ENCODE data around the gene OR1N2.
"Not testable (repeated sequence)": the region's sequence is repeated elsewhere in the genome, so short reads cannot be mapped to it uniquely, and the experiment has no call there.

The OR1N2 gene

GRCh38 chr9:122572456-122572855 is 19.5 kb downstream of the OR1N2 start:
- Histone ChIP-seq H3K36me3 (ENCODE audit: control insufficient read depth, low read length) (no peaks in the 10 kb centered on the region), H3K9me3 (ENCODE audit: control insufficient read depth, insufficient read depth, low read length) (no peaks in the 10 kb centered on the region), H3K27me3 (ENCODE audit: control insufficient read depth, low read length) (no peaks in the 10 kb centered on the region), H3K4me2 (ENCODE audit: low read length) (no peak overlapping the region), H4K20me1 (ENCODE audit: control insufficient read depth, insufficient read depth, low read depth, low read length) (no peaks in the 10 kb centered on the region), H3K9me2 (replicated peaks; ENCODE audit: control insufficient read depth, low read length) (no peaks in the 10 kb centered on the region), H3K4me1 (ENCODE audit: control insufficient read depth, low read length) (no peaks in the 10 kb centered on the region), H3K4me3 (ENCODE audit: low read length) (no peak overlapping the region), H3K79me2 (ENCODE audit: control insufficient read depth, low read length) (no peaks in the 10 kb centered on the region), H3F3A (ENCODE audit: control insufficient read depth, insufficient read depth) (no peaks in the 10 kb centered on the region), H3K27ac (ENCODE audit: low read depth, low read length) (no peak overlapping the region)
- TF ChIP-seq EZH2phosphoT487 (IDR thresholded peaks at IDR 0.05; ENCODE audit: borderline replicate concordance, low read length) (no peak), CTCF (IDR thresholded peaks at IDR 0.05; ENCODE audit: low read depth, low read length, poor library complexity, severe bottlenecking) (no peak)

GRCh38 chr9:122579874-122580273 is 27.0 kb downstream of the OR1N2 start:
- Histone ChIP-seq H3K9me2 (replicated peaks; ENCODE audit: control insufficient read depth, low read length) (no peaks in the 10 kb centered on the region), H3K4me3 (ENCODE audit: low read length) (no peak overlapping the region), H3K36me3 (ENCODE audit: control insufficient read depth, low read length) (no peaks in the 10 kb centered on the region), H3K27me3 (ENCODE audit: control insufficient read depth, low read length) (no peaks in the 10 kb centered on the region), H3K27ac (ENCODE audit: low read depth, low read length) (no peak overlapping the region), H3K4me1 (ENCODE audit: control insufficient read depth, low read length) (no peaks in the 10 kb centered on the region), H3K4me2 (ENCODE audit: low read length) (no peak overlapping the region), H4K20me1 (ENCODE audit: control insufficient read depth, insufficient read depth, low read depth, low read length) (no peaks in the 10 kb centered on the region), H3K9me3 (ENCODE audit: control insufficient read depth, insufficient read depth, low read length) (no peaks in the 10 kb centered on the region), H3F3A (ENCODE audit: control insufficient read depth, insufficient read depth) (no peaks in the 10 kb centered on the region), H3K79me2 (ENCODE audit: control insufficient read depth, low read length) (no peaks in the 10 kb centered on the region)
- TF ChIP-seq CTCF (IDR thresholded peaks at IDR 0.05; ENCODE audit: low read depth, low read length, poor library complexity, severe bottlenecking), result no peak
- TF ChIP-seq EZH2phosphoT487 (IDR thresholded peaks at IDR 0.05; ENCODE audit: borderline replicate concordance, low read length), result no peak

DNA sequence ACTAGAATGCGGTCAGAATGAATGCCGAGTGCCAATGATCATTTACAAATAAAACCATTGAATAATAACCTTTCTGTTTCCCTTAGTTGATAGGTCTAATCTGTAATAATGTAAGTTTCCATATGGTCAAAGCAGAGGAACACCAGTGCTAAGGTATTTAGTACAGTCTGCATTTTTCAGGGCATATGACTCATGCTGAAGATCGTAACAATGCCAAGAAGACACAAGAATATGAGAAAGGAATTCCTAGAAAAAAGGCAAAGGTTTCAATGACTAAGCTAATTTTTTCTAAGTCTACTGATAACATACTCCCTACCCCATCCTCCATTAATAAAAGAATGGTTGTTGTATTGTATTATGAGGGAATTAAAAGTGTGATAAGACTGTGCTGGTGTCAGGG is 27.4 kb downstream of the OR1N2 start:
- no peaks in the 10 kb centered on the region for H3K9me2 ChIP-seq (replicated peaks; ENCODE audit: control insufficient read depth, low read length)
- no peak for TF ChIP-seq CTCF (IDR thresholded peaks at IDR 0.05; ENCODE audit: low read depth, low read length, poor library complexity, severe bottlenecking)
- H3K4me1 ChIP-seq (ENCODE audit: control insufficient read depth, low read length), result no peaks in the 10 kb centered on the region
- no peak overlapping the region for H3K27ac ChIP-seq (ENCODE audit: low read depth, low read length)
- no peaks in the 10 kb centered on the region for H3K79me2 ChIP-seq (ENCODE audit: control insufficient read depth, low read length)
- H3F3A ChIP-seq (ENCODE audit: control insufficient read depth, insufficient read depth), result no peaks in the 10 kb centered on the region
- H3K27me3 ChIP-seq (ENCODE audit: control insufficient read depth, low read length), result no peaks in the 10 kb centered on the region
- H3K4me3 ChIP-seq (ENCODE audit: low read length), result no peak overlapping the region
- no peaks in the 10 kb centered on the region for H4K20me1 ChIP-seq (ENCODE audit: control insufficient read depth, insufficient read depth, low read depth, low read length)
- no peaks in the 10 kb centered on the region for H3K36me3 ChIP-seq (ENCODE audit: control insufficient read depth, low read length)
- H3K4me2 ChIP-seq (ENCODE audit: low read length), result no peak overlapping the region
- no peaks in the 10 kb centered on the region for H3K9me3 ChIP-seq (ENCODE audit: control insufficient read depth, insufficient read depth, low read length)

DNA sequence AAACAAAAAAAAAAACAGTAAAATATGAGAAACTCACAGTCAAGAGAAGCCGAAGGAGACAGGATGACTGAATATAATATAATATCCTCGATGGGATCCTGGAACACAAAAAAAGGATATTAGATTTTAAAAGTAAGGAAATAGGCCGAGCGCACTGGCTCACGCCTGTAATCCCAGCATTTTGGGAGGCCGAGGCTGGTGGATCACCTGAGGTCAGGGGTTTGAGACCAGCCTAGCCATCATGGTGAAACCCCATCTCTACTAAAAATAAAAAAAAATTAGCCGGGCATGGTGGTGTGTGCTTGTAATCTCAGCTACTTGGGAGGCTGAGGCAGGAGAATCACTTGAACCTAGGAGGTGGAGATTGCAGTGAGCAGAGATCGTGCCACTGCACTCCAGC is 30.4 kb downstream of the OR1N2 start, which contains the start of gene OR1L8:
Gene OR1L8, minus strand, starts transcription at position 101 of the 400 bp plus-strand sequence. CDS start 14,907 bp downstream, outside the sequence.
- not testable (repeated sequence) for H3K79me2 ChIP-seq (ENCODE audit: control insufficient read depth, low read length); H3K4me1 ChIP-seq (ENCODE audit: control insufficient read depth, low read length); H3K4me2 ChIP-seq (ENCODE audit: low read length); H3F3A ChIP-seq (ENCODE audit: control insufficient read depth, insufficient read depth); H3K9me2 ChIP-seq (replicated peaks; ENCODE audit: control insufficient read depth, low read length); H3K27me3 ChIP-seq (ENCODE audit: control insufficient read depth, low read length); H4K20me1 ChIP-seq (ENCODE audit: control insufficient read depth, insufficient read depth, low read depth, low read length); H3K9me3 ChIP-seq (ENCODE audit: control insufficient read depth, insufficient read depth, low read length); H3K27ac ChIP-seq (ENCODE audit: low read depth, low read length); H3K4me3 ChIP-seq (ENCODE audit: low read length); H3K36me3 ChIP-seq (ENCODE audit: control insufficient read depth, low read length)

All from DOHH2 (cell line).